ENCODE data around the gene NTN5. TPM values are rescaled to one million over a fixed set of nuclear protein-coding genes. Genes with fewer than 3 reads are reported as not detected.

The NTN5 gene
- total and polyA plus RNA-seq, 12 donors: 0.11 to 2.4 (median 0.42) TPM; not detected in 3

- WGBS, 4 donors: 39 to 89% (median 70%) methylated on average over 2 of the region's 2 CpGs
- Histone ChIP-seq H3K4me3 (no peak overlapping the region), H3K4me1 (replicated peaks in 1 of 2) (no peaks in the 10 kb centered on the region), H3K27ac (no peak overlapping the region), H3K36me3 (replicated peaks in 1 of 2) (no peaks in the 10 kb centered on the region), H3K27me3 (no peaks in the 10 kb centered on the region), H3K9me3 (replicated peaks in 1 of 3) (no peaks in the 10 kb centered on the region)
- no peak for DNase-seq
- TF ChIP-seq POLR2A (IDR thresholded peaks at IDR 0.05): no peak
- no peak for TF ChIP-seq CTCF (IDR thresholded peaks at IDR 0.05)
- intact Hi-C loops (cut with DNase I): no loop called here
Observed at GRCh38 chr19:48705431-48705830, 32.6 kb upstream of the NTN5 start.

- Histone ChIP-seq H3K27me3 (no peaks in the 10 kb centered on the region), H3K9me3 (replicated peaks in 1 of 3) (no peaks in the 10 kb centered on the region), H3K4me1 (replicated peaks in 1 of 2) (no peaks in the 10 kb centered on the region), H3K36me3 (replicated peaks in 1 of 2) (no peaks in the 10 kb centered on the region), H3K4me3 (no peak overlapping the region), H3K27ac (no peak overlapping the region)
- no peak for DNase-seq
- WGBS, 4 donors: 90 to 96% (median 93%) methylated on average over 7 to 23 of the region's 23 CpGs
- intact Hi-C loops (cut with DNase I): no loop called here
- TF ChIP-seq CTCF (IDR thresholded peaks at IDR 0.05) (no peak), POLR2A (IDR thresholded peaks at IDR 0.05) (no peak)
Observed at GRCh38 chr19:48703316-48703715, 30.5 kb upstream of the NTN5 start.

GRCh38 chr19:48702701-48703100, 29.9 kb upstream of the NTN5 start:
- no peaks in the 10 kb centered on the region for H3K36me3 ChIP-seq (replicated peaks in 1 of 2)
- intact Hi-C loops (cut with DNase I): no loop called here
- DNase-seq: no peak
- no peak overlapping the region for H3K27ac ChIP-seq
- TF ChIP-seq CTCF (IDR thresholded peaks at IDR 0.05): no peak
- no peak for TF ChIP-seq POLR2A (IDR thresholded peaks at IDR 0.05)
- 92 to 95% (median 93%) methylated on average over 13 of the region's 13 CpGs for WGBS, 4 donors
- no peaks in the 10 kb centered on the region for H3K4me1 ChIP-seq (replicated peaks in 1 of 2)
- no peaks in the 10 kb centered on the region for H3K9me3 ChIP-seq (replicated peaks in 1 of 3)
- H3K27me3 ChIP-seq: no peaks in the 10 kb centered on the region
- no peak overlapping the region for H3K4me3 ChIP-seq

- Histone ChIP-seq H3K9me3 (replicated peaks in 1 of 3) (no peaks in the 10 kb centered on the region), H3K27me3 (no peaks in the 10 kb centered on the region), H3K4me3 (no peak overlapping the region), H3K27ac (no peak overlapping the region), H3K4me1 (replicated peaks in 1 of 2) (no peaks in the 10 kb centered on the region), H3K36me3 (replicated peaks in 1 of 2) (no peaks in the 10 kb centered on the region)
- no peak for TF ChIP-seq CTCF (IDR thresholded peaks at IDR 0.05)
- intact Hi-C loops (cut with DNase I): no loop called here
- WGBS, 4 donors: 34 to 53% (median 46%) methylated on average over 4 of the region's 4 CpGs
- no peak for DNase-seq
Observed at GRCh38 chr19:48698046-48698445, 25.2 kb upstream of the NTN5 start.
